D341Med (cell line): Measurements from ENCODE around the gene LRAT.

Experiments
- DNase-seq: peaks from one replicate; pipeline ENCODE4 v3.0.0; 2012; ENCODE audit warnings: low spot score

Gene LRAT

GRCh38 chr4:154778264-154778663 lies 34.5 kb downstream of the LRAT start:
- no peak for DNase-seq

DNA sequence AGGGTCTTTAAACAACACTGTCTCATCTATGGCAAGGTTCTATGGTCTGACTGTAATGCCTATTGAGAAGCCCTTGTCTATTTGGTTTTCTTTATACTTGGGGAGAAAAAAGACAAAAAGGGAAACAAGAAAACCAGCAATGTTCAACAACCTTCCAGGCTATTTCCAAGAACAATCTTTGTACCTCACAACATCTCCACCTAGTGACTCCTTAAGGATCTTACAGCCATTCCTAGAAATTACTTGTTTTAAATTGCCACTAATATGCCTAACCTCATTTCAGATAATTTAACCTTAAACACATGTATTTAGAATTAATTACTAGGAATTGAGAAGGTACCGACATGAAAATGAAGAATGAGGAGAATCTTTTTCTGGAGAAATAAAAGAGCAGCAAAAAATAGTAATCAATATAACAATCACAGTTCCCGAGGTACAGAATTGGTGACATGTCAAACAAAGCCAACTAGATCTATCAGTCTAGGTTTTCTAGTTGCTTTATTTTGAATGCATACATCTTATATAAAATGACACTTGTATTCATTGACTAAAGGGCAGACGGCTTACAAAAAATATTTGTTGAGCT lies 35.7 kb downstream of the LRAT start:
- DNase-seq = peak; percentile 39

DNA sequence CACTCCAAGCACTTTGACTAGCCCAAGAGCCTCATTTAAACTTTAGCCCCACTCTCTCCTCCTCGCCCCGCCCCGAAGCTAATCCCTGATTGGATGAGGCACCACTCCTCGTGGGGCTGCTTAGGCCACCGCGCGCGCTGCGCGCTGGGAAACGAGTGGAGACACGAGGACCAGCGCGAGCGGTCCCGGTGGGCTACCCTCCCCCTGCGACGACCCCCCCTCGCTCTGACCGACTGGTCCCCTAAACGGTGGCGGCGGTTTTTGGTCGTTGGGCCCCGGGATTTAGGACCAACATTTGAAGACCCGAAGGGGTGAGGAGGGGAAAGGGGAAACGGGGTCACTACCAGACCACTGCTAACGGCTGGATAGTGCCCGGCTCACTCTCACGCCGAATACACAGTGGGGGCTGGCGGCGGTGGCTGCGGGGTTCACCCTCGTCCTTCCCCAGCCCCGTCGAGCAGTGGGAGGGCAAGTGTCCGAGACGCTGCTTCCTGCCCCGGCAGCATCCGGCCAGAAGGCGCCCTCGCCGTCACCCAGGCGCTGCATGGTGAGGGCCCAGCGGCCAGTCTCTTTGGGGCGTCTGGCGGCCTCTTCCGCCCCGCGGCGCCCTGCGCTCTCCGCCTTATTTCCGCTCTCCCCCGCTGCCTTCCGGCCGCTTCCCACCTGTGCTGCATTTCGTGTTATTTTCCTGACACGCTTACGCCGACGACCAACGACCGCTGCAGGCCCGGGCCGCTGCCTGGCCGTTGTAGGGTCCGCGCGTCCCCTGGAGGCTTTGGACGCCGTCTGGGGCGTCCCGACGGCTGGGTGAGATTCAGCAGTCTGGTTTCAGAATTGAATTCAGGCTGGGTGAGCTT lies 37.6 kb downstream of the LRAT start, which contains the start of gene RBM46:
TSS of gene RBM46 (plus strand) at position 147 of the 857 bp plus-strand sequence. CDS start 15,481 bp downstream, outside the sequence.
- DNase-seq = peak; percentile 27

GRCh38 chr4:154781983-154782293 lies 38.1 kb downstream of the LRAT start:
- peak; percentile 27 for DNase-seq
